Sigmoid colon (tissue), 7 donors: ENCODE data around the gene CS. TPM values are rescaled to one million over a fixed set of nuclear protein-coding genes. Genes with fewer than 3 reads are reported as not detected.

Experiments used
- DNase-seq: peaks from one replicate; pipeline ENCODE4 v3.0.0-alpha.2; 2019
- H3K27ac ChIP-seq, 4 donors: fragments of 200-600 bp; sonication (generic); one replicate each; pipeline ENCODE4 v1.5.1; 2016 to 2019; ENCODE audit warnings: mild to moderate bottlenecking in 1 of 4
- H3K27me3 ChIP-seq, 3 donors: fragments of 200-600 bp; sonication (generic); one replicate each; pipeline ENCODE4 v1.5.1; 2019; ENCODE audit warnings: mild to moderate bottlenecking in 1 of 3
- H3K36me3 ChIP-seq, 4 donors: fragments of 200-600 bp; sonication (generic); one replicate each; pipeline ENCODE4 v1.5.1; 2016 to 2019
- H3K4me1 ChIP-seq, 4 donors: fragments of 200-600 bp; sonication (generic); one replicate each; pipeline ENCODE4 v1.5.1; 2017 to 2019
- H3K4me3 ChIP-seq, 4 donors: fragments of 200-600 bp; sonication (generic); one replicate each; pipeline ENCODE4 v1.5.1; 2017 to 2019; ENCODE audit warnings: mild to moderate bottlenecking in 2 of 4, moderate library complexity in 1 of 4
- H3K9me3 ChIP-seq, 4 donors: fragments of 200-600 bp in 3 of 4; sonication (generic) in 3 of 4; one replicate each; pipeline versions ENCODE4 v1.5.1 to v1.6.1; 2013 to 2019
- CTCF ChIP-seq, 4 experiments: fragments of 450-650 bp in 3 of 4; fragments of 200-600 bp in 1 of 4; IDR thresholded peaks; one replicate each; pipeline ENCODE4 v1.5.1; 2016 to 2019; ENCODE audit warnings: antibody characterized with exemption in 4 of 4, mild to moderate bottlenecking in 3 of 4, moderate library complexity in 2 of 4
- EP300 ChIP-seq, 4 donors: sonication (generic); formaldehyde crosslinking; IDR thresholded peaks; one replicate each; pipeline ENCODE4 v1.6.1; 2017; ENCODE audit warnings: antibody characterized with exemption in 4 of 4
- POLR2A ChIP-seq, 2 donors: fragments of 450-650 bp; IDR thresholded peaks; one replicate each; pipeline ENCODE4 v1.6.1; 2016; ENCODE audit warnings: antibody characterized with exemption in 2 of 2, mild to moderate bottlenecking in 2 of 2, moderate library complexity in 2 of 2
- POLR2AphosphoS5 ChIP-seq, 4 donors: sonication (generic); formaldehyde crosslinking; IDR thresholded peaks; one replicate each; pipeline ENCODE4 v1.6.1; 2017; ENCODE audit warnings: antibody characterized with exemption in 4 of 4
- WGBS, 2 donors: extraction: QIAGEN DNeasy Blood & Tissue Kit; methylation state at CpG; one replicate each; pipeline ENCODE4 v1.1.7; 2013; 5-methylcytosine and 5-hydroxymethylcytosine counted together
- intact Hi-C: fragments of 100-400 bp; cut with DNase I; formaldehyde crosslinking; loops from one replicate; pipeline ENCODE4 v1.15.1; 2023
- polyA plus RNA-seq, 3 donors: library from polyadenylated mRNA; stranded (reverse); fragments of 200-250 nt; gene quantifications; one replicate each; pipeline ENCODE4 v1.2.3, GENCODE V29; 2013
- total RNA-seq, 4 donors: library from RNA; depleted of rRNA; stranded (reverse); fragments of >200 nt; gene quantifications; one replicate each; pipeline ENCODE4 v1.1.0, GENCODE V29; 2016
- donor health status: healthy with polysubstance abuse.
- donor health status: Bipolar disorder and iron deficiency.
- donor health status: healthy.

Gene CS
- total and polyA plus RNA-seq, 7 donors, result 75.9 to 151 (median 104) TPM

DNA sequence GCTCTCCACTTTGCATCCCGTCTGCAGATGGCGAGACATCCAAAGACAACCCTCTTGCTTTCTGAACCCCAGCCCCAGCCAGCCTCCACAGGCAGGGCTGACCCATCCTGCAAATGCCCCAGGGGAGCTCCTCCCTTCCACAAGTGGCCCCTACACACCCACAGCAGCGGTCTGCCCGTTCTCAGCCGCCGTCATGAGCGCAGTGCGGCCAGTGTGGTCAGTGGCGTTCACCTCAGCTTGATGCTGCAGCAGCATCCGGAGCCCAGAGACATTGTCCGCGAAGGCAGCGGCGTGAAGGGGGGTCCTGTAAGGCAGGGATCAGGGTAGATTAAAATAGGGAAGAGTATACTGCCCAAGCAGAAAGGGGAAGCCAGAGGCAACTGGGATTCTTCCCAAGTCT lies 55.6 kb downstream of the CS start:
- no peaks in the 10 kb centered on the region for H3K9me3 ChIP-seq
- no peak for TF ChIP-seq CTCF (IDR thresholded peaks at IDR 0.05)
- TF ChIP-seq POLR2A (IDR thresholded peaks at IDR 0.05), result no peak
- no peak for TF ChIP-seq POLR2AphosphoS5 (IDR thresholded peaks at IDR 0.05)
- no peak for TF ChIP-seq EP300 (IDR thresholded peaks at IDR 0.05)
- DNase-seq, result no peak
- H3K4me3 ChIP-seq, result no peak overlapping the region
- H3K27me3 ChIP-seq, result no peaks in the 10 kb centered on the region
- intact Hi-C loops, result no loop called here
- H3K36me3 ChIP-seq, result peaks cover 81 to 100% (median 87%) of the 10 kb centered on the region in 4 donors
- 93 to 94% methylated on average over 14 of the region's 14 CpGs for WGBS, 2 donors
- H3K4me1 ChIP-seq, result no peaks in the 10 kb centered on the region
- no peak overlapping the region for H3K27ac ChIP-seq

GRCh38 chr12:56243731-56244181 lies 56.4 kb downstream of the CS start:
- TF ChIP-seq CTCF (IDR thresholded peaks at IDR 0.05), result no peak
- TF ChIP-seq POLR2AphosphoS5 (IDR thresholded peaks at IDR 0.05), result no peak
- TF ChIP-seq EP300 (IDR thresholded peaks at IDR 0.05), result no peak
- no peak for TF ChIP-seq POLR2A (IDR thresholded peaks at IDR 0.05)
- Histone ChIP-seq H3K9me3 (no peaks in the 10 kb centered on the region), H3K36me3 (peaks cover 75 to 100% (median 83%) of the 10 kb centered on the region in 4 donors), H3K4me3 (no peak overlapping the region), H3K4me1 (no peaks in the 10 kb centered on the region), H3K27me3 (no peaks in the 10 kb centered on the region), H3K27ac (no peak overlapping the region)
- intact Hi-C loops, result no loop called here
- 74 to 81% methylated on average over 3 of the region's 3 CpGs for WGBS, 2 donors
- DNase-seq, result no peak

GRCh38 chr12:56242986-56243385 lies 57.1 kb downstream of the CS start:
- H3K27me3 ChIP-seq, result no peaks in the 10 kb centered on the region
- WGBS, 2 donors, result 89 to 90% methylated on average over 13 of the region's 13 CpGs
- intact Hi-C loops, result no loop called here
- H3K9me3 ChIP-seq, result no peaks in the 10 kb centered on the region
- no peak overlapping the region for H3K27ac ChIP-seq
- peaks cover 68 to 98% (median 76%) of the 10 kb centered on the region in 4 donors for H3K36me3 ChIP-seq
- H3K4me3 ChIP-seq, result no peak overlapping the region
- no peak for DNase-seq
- no peak for TF ChIP-seq POLR2AphosphoS5 (IDR thresholded peaks at IDR 0.05)
- TF ChIP-seq POLR2A (IDR thresholded peaks at IDR 0.05), result no peak
- TF ChIP-seq CTCF (IDR thresholded peaks at IDR 0.05), result no peak
- TF ChIP-seq EP300 (IDR thresholded peaks at IDR 0.05), result no peak
- H3K4me1 ChIP-seq, result no peaks in the 10 kb centered on the region

DNA sequence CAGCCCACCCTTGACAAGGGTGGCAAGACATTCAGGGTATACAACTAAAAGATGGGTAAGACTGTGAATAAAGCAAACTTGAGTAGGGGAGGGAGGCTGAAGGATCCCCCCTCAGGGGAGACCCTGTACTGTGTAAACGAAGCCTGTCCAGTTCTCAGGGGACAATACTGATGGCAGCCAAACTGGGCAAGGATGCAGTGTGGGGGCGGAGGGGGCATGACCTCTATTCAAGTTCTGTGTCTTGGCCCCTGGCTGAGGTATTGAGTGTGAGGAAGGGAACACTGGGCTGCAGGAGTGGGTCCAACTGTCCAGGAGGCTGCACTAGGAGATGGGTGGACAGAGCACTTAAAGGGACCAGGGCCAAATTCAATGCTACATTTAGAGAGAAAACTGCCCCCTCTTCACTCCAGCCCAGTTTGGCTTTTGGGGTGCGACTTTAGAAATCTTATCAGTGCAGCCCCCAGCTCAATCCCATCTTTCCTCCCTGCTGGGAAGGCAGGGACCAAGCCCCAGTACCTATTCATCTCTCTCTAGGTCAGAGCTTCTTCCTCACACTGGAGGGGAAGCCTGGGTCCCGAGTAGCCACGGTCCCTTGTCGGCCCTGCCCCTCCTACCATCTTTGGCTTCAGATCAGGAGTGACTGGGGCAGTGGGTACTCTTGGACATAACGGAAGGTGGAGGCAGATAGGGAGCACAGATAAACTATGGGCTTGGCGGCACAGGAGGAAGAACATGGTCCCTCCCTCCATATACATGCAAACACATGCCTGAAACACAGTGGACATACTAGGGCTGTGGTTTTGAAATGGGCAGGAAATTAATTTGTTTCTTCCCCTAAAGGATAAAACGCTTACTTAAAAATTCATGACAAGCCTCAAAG lies 58.5 kb downstream of the CS start:
- H3K27ac ChIP-seq, result no peak overlapping the region
- intact Hi-C loops, result no loop called here
- DNase-seq, result no peak
- peaks cover 55 to 92% (median 63%) of the 10 kb centered on the region in 4 donors for H3K36me3 ChIP-seq
- WGBS, 2 donors, result 86 to 90% methylated on average over 9 of the region's 9 CpGs
- no peak overlapping the region for H3K4me3 ChIP-seq
- no peaks in the 10 kb centered on the region for H3K4me1 ChIP-seq
- TF ChIP-seq POLR2A (IDR thresholded peaks at IDR 0.05) (no peak), CTCF (IDR thresholded peaks at IDR 0.05) (no peak), EP300 (IDR thresholded peaks at IDR 0.05) (no peak), POLR2AphosphoS5 (IDR thresholded peaks at IDR 0.05) (no peak)
- H3K9me3 ChIP-seq, result no peaks in the 10 kb centered on the region
- no peaks in the 10 kb centered on the region for H3K27me3 ChIP-seq
